A549 (cell line): ENCODE results near the gene ATP9A. TPM values are rescaled to one million over a fixed set of nuclear protein-coding genes. Genes with fewer than 3 reads are reported as not detected.

ENCODE experiments used
- ATAC-seq, 2 experiments: fragments of 200-7000 bp in 1 of 2; fragments of >200 bp in 1 of 2; cut with Nextera tagmentation in 1 of 2; cut with Tn5 transposase in 1 of 2; 3 replicates each; pipeline versions ENCODE4 v1.8.0 to v1.9.1; 2018 to 2020; ENCODE audit warnings: mild to moderate bottlenecking in 1 of 2, moderate library complexity in 1 of 2
- CTCF ChIA-PET: fragments of 300-600 bp; sonication (Branson Sonifier 250); formaldehyde crosslinking; extraction: SDS; loops from one replicate; lab custom pipeline; 2021; ENCODE audit warnings: antibody characterized with exemption, inconsistent platforms; lab: Yijun Ruan, JAX
- POLR2A ChIA-PET: fragments of 350-600 bp; formaldehyde crosslinking; extraction: SDS; loops from one replicate; lab custom pipeline; 2021; ENCODE audit warnings: antibody characterized with exemption, inconsistent platforms; lab: Yijun Ruan, JAX
- DNase-seq, 2 experiments: peaks; one replicate each; pipeline versions ENCODE4 v3.0.0 to v3.0.0-alpha.2; 2011 to 2016; ENCODE audit warnings: low read depth in 1 of 2, low spot score in 1 of 2
- FAIRE-seq: peaks from 2 replicates; lab custom pipeline; 2011; peaks lifted over from hg19 to GRCh38; lab: Jason Lieb, UNC
- H3K27ac ChIP-seq, 2 experiments: fragments of >200 bp; sonication (Bioruptor Twin); formaldehyde crosslinking; 3 replicates each; pipeline ENCODE4 v1.5.1; 2016 to 2017
- H3K4me1 ChIP-seq: fragments of >200 bp; sonication (Bioruptor Twin); formaldehyde crosslinking; 3 replicates; pipeline ENCODE4 v1.6.1; 2016
- H3K4me2 ChIP-seq: fragments of >200 bp; sonication (Bioruptor Twin); formaldehyde crosslinking; 3 replicates; pipeline ENCODE4 v1.6.1; 2016
- H3K4me3 ChIP-seq: fragments of >200 bp; sonication (Bioruptor Twin); formaldehyde crosslinking; 3 replicates; pipeline ENCODE4 v1.5.1; 2016
- H3K9me3 ChIP-seq: fragments of >200 bp; sonication (Bioruptor Twin); formaldehyde crosslinking; 3 replicates; pipeline ENCODE4 v1.6.1; 2016
- BHLHE40 ChIP-seq: IDR thresholded peaks from 2 replicates; pipeline ENCODE4 v1.6.1; 2012; ENCODE audit warnings: low read depth, low read length, inconsistent platforms
- CBX8 ChIP-seq: fragments of 200-600 bp; sonication (generic); IDR thresholded peaks from 2 replicates; pipeline ENCODE4 v1.6.1; 2016
- CEBPB ChIP-seq, 2 experiments: fragments of >200 bp in 1 of 2; sonication (Bioruptor Twin) in 1 of 2; formaldehyde crosslinking in 1 of 2; IDR thresholded peaks; 2 replicates each; pipeline ENCODE4 v1.6.1; 2012 to 2016
- CHD2 ChIP-seq: fragments of 150-350 bp; IDR thresholded peaks from 2 replicates; pipeline ENCODE4 v1.6.1; 2014; ENCODE audit warnings: low read length; ENCODE audit not compliant: partially characterized antibody
- CTCF ChIP-seq: fragments of >200 bp; sonication (Bioruptor Twin); formaldehyde crosslinking; IDR thresholded peaks from 3 replicates; pipeline ENCODE4 v1.5.1; 2016
- EHMT2 ChIP-seq: fragments of 200-600 bp; sonication (generic); IDR thresholded peaks from 2 replicates; pipeline ENCODE4 v1.6.1; 2016; ENCODE audit warnings: antibody characterized with exemption, low read depth, mild to moderate bottlenecking, moderate library complexity
- EP300 ChIP-seq, 2 experiments: fragments of >200 bp; sonication (Bioruptor Twin); formaldehyde crosslinking; IDR thresholded peaks; 2 replicates in 1 of 2; 3 replicates in 1 of 2; pipeline ENCODE4 v1.6.1; 2016 to 2017
- FOSL2 ChIP-seq, 2 experiments: fragments of 450-650 bp in 1 of 2; fragments of >200 bp in 1 of 2; sonication (Bioruptor Twin) in 1 of 2; formaldehyde crosslinking; IDR thresholded peaks; 2 replicates each; pipeline versions ENCODE4 v1.5.0 to v1.6.1; 2016 to 2020; ENCODE audit warnings: mild to moderate bottlenecking in 1 of 2, moderate library complexity in 1 of 2
- HDAC2 ChIP-seq: fragments of 200-600 bp; sonication (generic); IDR thresholded peaks from 2 replicates; pipeline ENCODE4 v1.6.1; 2016
- HEYL ChIP-seq: fragments of 250-450 bp; sonication (Bioruptor Pico); IDR thresholded peaks from 2 replicates; pipeline ENCODE4 v1.8.0; 2021; ENCODE audit warnings: mild to moderate bottlenecking, moderate library complexity
- HOXB5 ChIP-seq: fragments of 250-450 bp; sonication (Bioruptor Pico); IDR thresholded peaks from 2 replicates; pipeline ENCODE4 v1.5.0; 2020; ENCODE audit warnings: mild to moderate bottlenecking, moderate library complexity
- MAZ ChIP-seq: fragments of 150-350 bp; IDR thresholded peaks from 2 replicates; pipeline ENCODE4 v1.6.1; 2014; ENCODE audit warnings: antibody characterized with exemption, low read depth, low read length, borderline replicate concordance
- NFE2L2 ChIP-seq: fragments of 150-350 bp; conservative IDR thresholded peaks from 2 replicates; pipeline ENCODE4 v1.6.1; 2014; ENCODE audit warnings: low read length
- RAD21 ChIP-seq, 2 experiments: fragments of >200 bp in 1 of 2; sonication (Bioruptor Twin) in 1 of 2; formaldehyde crosslinking in 1 of 2; IDR thresholded peaks in 1 of 2; conservative IDR thresholded peaks in 1 of 2; 2 replicates in 1 of 2; 3 replicates in 1 of 2; pipeline ENCODE4 v1.6.1; 2012 to 2018; ENCODE audit warnings: inconsistent platforms in 1 of 2
- RCOR1 ChIP-seq: fragments of 150-350 bp; IDR thresholded peaks from 2 replicates; pipeline ENCODE4 v1.6.1; 2014; ENCODE audit warnings: antibody characterized with exemption, low read length, low read depth
- RNF2 ChIP-seq: fragments of 200-600 bp; sonication (generic); IDR thresholded peaks from 2 replicates; pipeline ENCODE4 v1.6.1; 2016; ENCODE audit warnings: low read depth, mild to moderate bottlenecking, antibody characterized with exemption, moderate library complexity, borderline replicate concordance
- SREBF2 ChIP-seq: fragments of 450-650 bp; IDR thresholded peaks from 2 replicates; pipeline ENCODE4 v1.6.1; 2014; ENCODE audit warnings: mild to moderate bottlenecking, moderate library complexity
- TFCP2L1 ChIP-seq: fragments of 250-450 bp; sonication (Bioruptor Pico); IDR thresholded peaks from 2 replicates; pipeline ENCODE4 v1.5.0; 2021; ENCODE audit warnings: mild to moderate bottlenecking
- ZNF302 ChIP-seq: fragments of 250-450 bp; sonication (Bioruptor Pico); IDR thresholded peaks from 2 replicates; pipeline ENCODE4 v1.9.0; 2021; ENCODE audit warnings: inconsistent platforms, mild to moderate bottlenecking, moderate library complexity
- ZSCAN20 ChIP-seq: fragments of 250-450 bp; sonication (Bioruptor Pico); IDR thresholded peaks from 2 replicates; pipeline ENCODE4 v1.8.0; 2022; ENCODE audit warnings: mild to moderate bottlenecking, moderate library complexity
- WGBS: methylation state at CpG from one replicate; pipeline ENCODE4 v1.1.6; 2017; ENCODE audit errors: missing lambda C conversion rate; 5-methylcytosine and 5-hydroxymethylcytosine counted together
- polyA plus RNA-seq, 4 experiments: library from polyadenylated mRNA; depleted of rRNA in 3 of 4; stranded (reverse); fragments of >200 nt; fragmentation: RNase III in 1 of 4; extraction: RNeasy Plus Mini Kit Qiagen cat#74134 plus additional on column Dnase treatment in 1 of 4; gene quantifications; 2 replicates in 3 of 4; 3 replicates in 1 of 4; pipeline ENCODE4 v1.2.3, GENCODE V29; 2011 to 2017
- TF ChIP-seq, protein P1 (sequence below): fragments of 250-450 bp; sonication (Bioruptor Pico); IDR thresholded peaks from 2 replicates; pipeline ENCODE4 v1.5.0; 2020; ENCODE audit warnings: low read depth, mild to moderate bottlenecking, moderate library complexity
- TF ChIP-seq, protein P2 (sequence below): IDR thresholded peaks from 2 replicates; pipeline ENCODE4 v1.6.1; 2012

Gene ATP9A
- polyA plus RNA-seq, 2 of the 4 experiments (the other 2 are of a cell fraction): 9.9 to 23.6 TPM

- TF ChIP-seq RCOR1 (no peak), CEBPB (IDR thresholded peaks at IDR 0.05) (no peak)
- Histone ChIP-seq H3K4me3 (no peak overlapping the region), H3K9me3 (no peaks in the 10 kb centered on the region), H3K4me2 (no peak overlapping the region), H3K27ac (no peak overlapping the region), H3K4me1 (peaks cover 9% of the 10 kb centered on the region)
- ChIA-PET CTCF (interaction anchor here (2.5 kb wide), 1 partner anchor 132 kb away, joined by 7 read pairs; no protein-coding TSS in a partner anchor), POLR2A (no interaction called here)
- ATAC-seq (no peak), DNase-seq (no peak), FAIRE-seq (no peak)
- 87% methylated on average over 8 of the region's 8 CpGs for WGBS
Observed at GRCh38 chr20:51667491-51667890, 100.7 kb downstream of the ATP9A start.

- H3K4me3 ChIP-seq: no peak overlapping the region
- DNase-seq (no peak), ATAC-seq (no peak), FAIRE-seq (no peak)
- H3K4me1 ChIP-seq: peaks cover 14% of the 10 kb centered on the region
- CTCF ChIA-PET: interaction anchor here (0.6 to 2.5 kb wide), 4 partner anchors 20 to 133 kb away, joined by 3 to 7 read pairs (median 5); no protein-coding TSS in a partner anchor
- H3K9me3 ChIP-seq: no peaks in the 10 kb centered on the region
- H3K27ac ChIP-seq: no peak overlapping the region
- POLR2A ChIA-PET: no interaction called here
- no peak overlapping the region for H3K4me2 ChIP-seq
- WGBS: 86% methylated on average over 8 of the region's 8 CpGs
- TF ChIP-seq BHLHE40: no peak
- TF ChIP-seq CHD2: no peak
- TF ChIP-seq HEYL: no peak
- no peak for TF ChIP-seq HOXB5 (CRISPR knock-in tag)
- no peak for TF ChIP-seq EP300 (IDR thresholded peaks at IDR 0.05)
- no peak for TF ChIP-seq HDAC2
- TF ChIP-seq, protein P1, sequence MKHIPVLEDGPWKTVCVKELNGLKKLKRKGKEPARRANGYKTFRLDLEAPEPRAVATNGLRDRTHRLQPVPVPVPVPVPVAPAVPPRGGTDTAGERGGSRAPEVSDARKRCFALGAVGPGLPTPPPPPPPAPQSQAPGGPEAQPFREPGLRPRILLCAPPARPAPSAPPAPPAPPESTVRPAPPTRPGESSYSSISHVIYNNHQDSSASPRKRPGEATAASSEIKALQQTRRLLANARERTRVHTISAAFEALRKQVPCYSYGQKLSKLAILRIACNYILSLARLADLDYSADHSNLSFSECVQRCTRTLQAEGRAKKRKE: no peak
- no peak for TF ChIP-seq RNF2
- TF ChIP-seq ZSCAN20 (CRISPR knock-in tag): no peak
- no peak for TF ChIP-seq RAD21 (conservative IDR thresholded peaks at IDR 0.05 in 1 of 2, IDR thresholded peaks at IDR 0.05 in 1 of 2)
- TF ChIP-seq SREBF2: no peak
Observed at GRCh38 chr20:51667002-51667408, 101.2 kb downstream of the ATP9A start.

DNA sequence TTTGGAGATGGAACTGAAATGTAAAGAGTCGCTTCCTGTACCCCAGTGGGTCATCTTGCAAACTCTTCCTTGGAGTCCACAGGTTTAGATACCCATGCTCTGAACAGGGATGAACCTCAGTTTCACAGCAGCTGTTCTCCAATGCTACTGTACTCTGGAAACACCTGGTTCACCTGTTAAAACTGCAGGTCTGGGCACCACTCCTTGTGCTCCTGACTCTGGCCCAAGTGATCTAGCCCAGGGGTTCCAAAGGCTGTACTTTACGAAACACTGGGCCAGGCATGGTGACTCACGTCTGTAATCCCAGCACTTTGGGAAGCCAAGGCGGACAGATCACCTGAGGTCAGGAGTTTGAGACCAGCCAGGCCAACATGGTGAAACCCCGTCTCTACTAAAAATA lies 102.1 kb downstream of the ATP9A start:
- no peak overlapping the region for H3K4me3 ChIP-seq
- H3K4me1 ChIP-seq: peaks cover 23% of the 10 kb centered on the region
- peak overlapping the region in 1 of 2 experiments; percentile 13; a peak in 2 of 6 replicates for H3K27ac ChIP-seq
- TF ChIP-seq, protein P2, sequence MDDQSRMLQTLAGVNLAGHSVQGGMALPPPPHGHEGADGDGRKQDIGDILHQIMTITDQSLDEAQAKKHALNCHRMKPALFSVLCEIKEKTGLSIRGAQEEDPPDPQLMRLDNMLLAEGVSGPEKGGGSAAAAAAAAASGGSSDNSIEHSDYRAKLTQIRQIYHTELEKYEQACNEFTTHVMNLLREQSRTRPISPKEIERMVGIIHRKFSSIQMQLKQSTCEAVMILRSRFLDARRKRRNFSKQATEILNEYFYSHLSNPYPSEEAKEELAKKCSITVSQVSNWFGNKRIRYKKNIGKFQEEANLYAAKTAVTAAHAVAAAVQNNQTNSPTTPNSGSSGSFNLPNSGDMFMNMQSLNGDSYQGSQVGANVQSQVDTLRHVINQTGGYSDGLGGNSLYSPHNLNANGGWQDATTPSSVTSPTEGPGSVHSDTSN: no peak
- TF ChIP-seq HEYL (no peak), ZNF302 (CRISPR knock-in tag) (no peak), MAZ (no peak), TFCP2L1 (no peak), FOSL2 (IDR thresholded peaks at IDR 0.05) (no peak), FOSL2 (CRISPR knock-in tag; IDR thresholded peaks at IDR 0.05) (no peak), ZSCAN20 (CRISPR knock-in tag) (no peak), CTCF (no peak), NFE2L2 (no peak), CEBPB (IDR thresholded peaks at IDR 0.05) (no peak), CBX8 (no peak), EHMT2 (no peak)
- TF ChIP-seq, all 56 proteins: peak for 0
- ChIA-PET POLR2A (no interaction called here), CTCF (interaction anchor here (0.6 to 2.5 kb wide), 4 partner anchors 34 to 621 kb away, joined by 3 to 7 read pairs (median 5); no protein-coding TSS in a partner anchor)
- no peaks in the 10 kb centered on the region for H3K9me3 ChIP-seq
- 96% methylated on average over 5 of the region's 5 CpGs for WGBS
- FAIRE-seq: no peak
- DNase-seq: no peak
- H3K4me2 ChIP-seq: no peak overlapping the region
- ATAC-seq: no peak
